Epidermal melanocyte (primary cell): ENCODE results near the gene TUBB6.

Experiments
- DNase-seq: peaks from one replicate; pipeline ENCODE4 v3.0.0; 2011; ENCODE audit warnings: low spot score; ENCODE audit not compliant: insufficient read length

The TUBB6 gene

DNA sequence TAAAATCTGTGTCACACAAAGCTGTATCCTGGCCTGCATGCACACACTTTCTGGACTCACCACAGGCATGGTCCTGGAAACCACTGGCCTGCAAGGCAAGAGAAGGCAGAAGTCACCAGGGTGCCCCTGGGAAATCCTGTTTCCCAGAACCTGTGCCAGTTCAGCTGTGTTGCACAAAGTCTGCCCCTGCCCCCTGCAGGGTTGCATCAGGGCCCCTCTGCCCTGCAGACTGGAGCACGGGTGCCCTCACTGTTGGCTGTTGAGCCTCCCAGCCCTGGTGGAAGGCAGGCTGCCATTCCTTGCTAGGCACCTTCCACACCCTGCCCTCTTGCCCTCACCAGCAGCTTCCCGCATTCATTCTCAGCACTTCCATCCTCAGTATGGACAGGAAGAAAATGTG is 18.0 kb upstream of the TUBB6 start:
- DNase-seq = no peak

DNA sequence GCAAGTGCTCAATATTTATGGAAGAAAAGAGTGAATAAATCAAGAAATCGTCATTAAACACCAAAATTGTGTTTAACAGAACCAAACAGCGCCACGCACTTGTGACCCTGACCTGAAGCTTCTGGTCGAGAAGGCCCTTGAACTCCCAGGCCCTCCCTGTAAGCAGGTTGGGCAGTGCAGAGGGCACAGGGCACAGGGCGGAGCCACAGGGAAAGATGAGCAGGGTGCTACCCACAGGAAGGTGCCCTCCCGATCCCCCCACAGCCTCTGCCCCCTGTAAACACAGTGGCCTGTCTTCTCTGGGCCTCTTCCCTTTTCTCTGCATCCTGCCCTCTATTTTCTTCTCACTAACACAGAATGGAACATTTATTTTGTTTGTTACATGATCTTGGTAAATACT is 16.9 kb upstream of the TUBB6 start:
- no peak for DNase-seq

DNA sequence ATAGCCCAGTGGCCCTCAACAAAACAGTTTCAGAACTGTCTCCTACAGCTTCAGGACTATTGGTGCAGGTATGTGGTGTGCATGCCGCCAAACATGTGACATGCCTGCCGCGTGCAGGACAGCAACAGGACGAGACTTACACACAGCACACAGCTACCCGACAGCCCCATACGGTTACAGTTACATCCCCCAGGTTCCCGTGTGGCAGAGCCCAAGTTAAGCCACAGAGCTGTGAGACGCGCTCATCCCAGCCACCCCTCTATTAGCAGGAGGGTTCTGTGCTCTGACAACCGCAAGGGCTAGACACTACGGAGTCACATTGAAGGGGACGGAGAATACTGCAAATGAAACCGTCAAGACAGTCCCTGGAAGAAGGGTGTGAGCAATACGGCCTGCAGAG is 16.4 kb upstream of the TUBB6 start:
- DNase-seq = no peak

DNA sequence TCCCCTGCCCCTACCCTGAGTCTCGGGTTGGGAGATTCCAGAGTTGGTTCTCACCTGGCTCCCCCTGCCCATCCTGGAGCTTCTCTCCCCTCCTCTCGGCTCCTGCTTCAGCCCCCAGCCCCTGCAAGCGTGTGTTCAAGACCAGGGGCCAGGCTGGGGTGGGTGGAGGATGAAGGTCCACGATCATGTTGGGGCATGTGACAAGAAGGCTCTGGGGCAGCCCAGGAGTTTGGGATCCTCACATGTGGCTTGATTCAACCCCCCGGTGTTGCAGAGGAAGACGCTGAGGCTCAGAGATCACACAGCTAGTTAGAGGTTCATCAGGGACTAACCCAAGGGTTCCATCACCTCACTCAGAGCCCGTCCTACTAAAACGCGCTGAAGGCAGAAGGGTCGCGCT is 14.2 kb upstream of the TUBB6 start:
- DNase-seq = no peak

DNA sequence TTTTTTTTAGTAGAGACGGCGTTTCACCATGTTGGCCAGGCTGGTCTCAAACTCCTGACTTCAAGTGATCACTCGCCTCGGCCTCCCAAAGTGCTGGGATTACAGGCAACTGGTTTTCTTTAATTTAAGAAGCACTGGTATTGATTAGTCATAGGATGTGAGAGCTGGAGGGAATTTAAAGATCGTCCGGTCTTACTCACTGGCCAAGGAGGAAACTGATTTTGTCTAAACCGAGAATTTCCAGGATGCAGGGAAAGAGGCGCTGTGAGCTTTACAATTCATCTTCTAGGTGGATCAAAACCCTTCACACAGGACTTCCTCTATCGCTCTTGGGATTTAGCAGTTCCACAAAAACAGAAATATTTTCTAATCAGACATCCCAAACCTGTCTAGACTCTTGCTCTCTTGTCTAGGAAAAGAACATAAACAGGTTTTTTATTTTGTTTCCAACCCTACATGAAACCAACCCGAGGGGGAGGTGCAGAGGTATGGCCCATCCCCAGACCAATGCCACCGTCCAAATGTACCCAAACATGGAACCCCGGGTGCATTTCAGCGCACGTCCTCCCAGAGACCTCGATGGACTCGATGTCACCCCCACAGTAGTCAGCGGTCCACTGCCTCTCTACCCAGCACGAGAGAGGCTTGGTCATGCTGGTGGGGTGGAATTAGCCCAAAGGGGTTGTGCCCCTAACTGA is 12.5 kb upstream of the TUBB6 start:
- DNase-seq = no peak

DNA sequence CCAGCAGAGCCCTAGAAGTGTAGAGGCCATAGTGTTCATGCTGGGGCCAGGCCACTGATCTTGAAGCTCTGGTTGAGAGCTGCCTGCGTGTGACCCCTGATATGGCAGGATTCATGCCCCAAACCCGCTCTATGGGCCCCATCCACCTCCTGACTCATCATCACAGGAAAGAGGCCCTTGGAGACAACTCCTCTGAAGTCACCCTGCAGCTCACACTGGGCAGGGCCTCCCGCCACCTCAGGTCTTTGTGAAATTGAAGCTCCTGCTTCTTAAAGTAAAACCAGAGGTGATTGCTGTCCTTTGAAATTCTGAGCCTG is 12.0 kb upstream of the TUBB6 start:
- no peak for DNase-seq

DNA sequence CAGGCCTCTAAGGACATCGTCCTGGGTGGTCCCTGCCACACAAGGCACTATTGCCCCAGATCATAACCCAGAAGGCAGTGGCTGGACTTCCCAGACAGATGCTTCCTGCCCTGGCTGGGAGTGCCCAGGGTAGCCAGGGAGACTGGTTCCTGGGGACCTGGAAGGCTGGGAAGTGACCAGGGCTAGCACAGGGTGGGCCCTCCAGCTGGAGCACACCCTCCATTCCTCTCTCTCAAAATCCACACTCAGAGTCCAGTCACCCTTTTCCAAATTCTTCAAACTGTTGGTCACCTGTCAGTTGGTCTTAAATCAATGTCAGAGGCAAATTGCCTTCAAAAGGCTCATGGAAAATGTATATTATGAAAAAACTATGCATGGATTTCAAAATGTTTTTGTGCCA is 11.6 kb upstream of the TUBB6 start:
- DNase-seq = no peak

DNA sequence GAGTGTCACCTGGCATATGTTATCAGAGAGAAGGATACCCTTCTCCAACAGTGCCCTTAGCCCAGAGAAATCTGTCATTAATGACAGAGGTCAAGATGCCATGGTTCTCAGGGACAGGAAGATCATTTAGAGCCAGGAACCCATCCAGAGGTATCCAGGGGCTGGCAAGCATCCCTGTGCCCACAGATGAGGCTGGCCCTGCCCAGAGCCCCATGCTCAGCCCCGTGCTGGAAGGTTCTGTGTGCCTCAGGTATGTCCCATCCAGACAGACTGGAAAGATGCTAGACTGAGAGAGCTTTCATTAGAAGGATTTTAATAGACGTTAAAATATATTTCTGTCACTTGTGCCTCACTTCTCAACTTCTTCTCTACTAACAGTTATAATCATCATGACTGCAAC is 8.2 kb upstream of the TUBB6 start:
- no peak for DNase-seq

DNA sequence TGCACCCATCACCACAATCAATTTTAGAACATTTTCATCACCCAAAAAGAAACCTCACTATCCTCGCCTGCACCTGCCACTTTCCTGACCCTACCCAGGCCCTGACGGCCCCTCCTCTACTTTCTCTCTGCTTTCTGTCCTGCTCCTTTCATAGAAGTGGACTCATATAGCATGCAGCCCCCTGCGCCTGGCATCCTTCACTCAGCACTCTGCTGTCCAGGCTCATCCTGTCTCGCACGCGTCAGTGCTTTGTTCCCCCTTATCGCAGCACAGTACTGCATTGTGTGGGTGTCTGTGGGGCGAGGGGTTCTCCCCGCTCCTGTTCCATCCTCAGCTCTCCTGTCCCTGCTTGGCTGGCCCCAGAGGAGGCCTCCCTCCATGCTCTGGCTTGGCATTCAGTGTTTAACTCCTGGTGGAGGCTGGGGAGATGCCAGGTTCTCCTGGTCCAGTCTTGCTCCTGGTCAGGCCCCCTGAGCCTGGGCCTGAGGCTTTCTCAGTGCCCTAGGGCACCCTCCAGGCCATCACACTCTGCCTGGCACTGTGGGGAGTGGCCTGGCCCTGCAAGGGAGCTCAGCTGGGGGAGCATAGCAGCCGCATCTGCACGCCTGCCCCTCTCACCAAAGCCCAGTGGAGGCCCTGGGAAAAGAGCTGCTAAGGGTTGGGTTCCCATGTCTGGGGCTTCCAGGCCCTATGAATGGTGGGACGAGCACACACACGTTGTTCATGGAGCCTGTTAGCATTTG is 6.6 kb upstream of the TUBB6 start:
- DNase-seq = no peak

DNA sequence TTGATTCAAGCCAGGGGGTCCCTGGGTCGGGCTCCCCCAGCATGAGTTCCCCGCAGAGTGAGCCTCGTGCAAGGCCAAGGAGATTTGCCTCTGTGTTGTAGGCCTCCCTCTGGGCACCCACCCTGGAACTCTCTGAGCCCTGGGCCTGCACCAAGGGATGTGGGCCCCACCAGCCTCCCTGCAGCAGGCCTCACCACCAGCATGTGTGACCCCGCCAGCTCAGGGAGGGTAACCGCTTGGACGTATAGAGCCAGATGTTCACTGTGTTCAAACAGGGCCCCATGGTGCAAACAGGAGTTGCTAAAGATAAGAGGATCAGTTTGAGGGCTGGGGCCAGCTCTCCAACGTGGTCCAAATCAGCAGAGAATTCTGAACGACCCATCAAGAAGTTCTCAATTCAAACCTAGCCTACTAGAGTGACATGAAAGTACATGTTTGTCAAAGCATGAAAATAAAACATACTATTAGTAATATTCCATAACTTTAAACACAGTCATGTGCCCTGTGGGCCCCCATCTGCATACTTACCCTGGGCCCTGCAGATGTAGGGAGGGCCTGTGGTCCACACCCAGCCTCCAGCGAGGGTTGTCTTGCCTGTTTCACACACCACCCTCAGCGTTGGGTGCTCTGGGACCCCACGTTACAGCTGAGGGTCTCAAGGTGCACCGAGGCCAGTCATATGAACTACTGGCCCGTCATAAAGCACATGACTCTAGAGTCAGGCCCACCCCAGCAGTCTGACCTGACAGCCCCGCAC is 5.5 kb upstream of the TUBB6 start:
- no peak for DNase-seq

DNA sequence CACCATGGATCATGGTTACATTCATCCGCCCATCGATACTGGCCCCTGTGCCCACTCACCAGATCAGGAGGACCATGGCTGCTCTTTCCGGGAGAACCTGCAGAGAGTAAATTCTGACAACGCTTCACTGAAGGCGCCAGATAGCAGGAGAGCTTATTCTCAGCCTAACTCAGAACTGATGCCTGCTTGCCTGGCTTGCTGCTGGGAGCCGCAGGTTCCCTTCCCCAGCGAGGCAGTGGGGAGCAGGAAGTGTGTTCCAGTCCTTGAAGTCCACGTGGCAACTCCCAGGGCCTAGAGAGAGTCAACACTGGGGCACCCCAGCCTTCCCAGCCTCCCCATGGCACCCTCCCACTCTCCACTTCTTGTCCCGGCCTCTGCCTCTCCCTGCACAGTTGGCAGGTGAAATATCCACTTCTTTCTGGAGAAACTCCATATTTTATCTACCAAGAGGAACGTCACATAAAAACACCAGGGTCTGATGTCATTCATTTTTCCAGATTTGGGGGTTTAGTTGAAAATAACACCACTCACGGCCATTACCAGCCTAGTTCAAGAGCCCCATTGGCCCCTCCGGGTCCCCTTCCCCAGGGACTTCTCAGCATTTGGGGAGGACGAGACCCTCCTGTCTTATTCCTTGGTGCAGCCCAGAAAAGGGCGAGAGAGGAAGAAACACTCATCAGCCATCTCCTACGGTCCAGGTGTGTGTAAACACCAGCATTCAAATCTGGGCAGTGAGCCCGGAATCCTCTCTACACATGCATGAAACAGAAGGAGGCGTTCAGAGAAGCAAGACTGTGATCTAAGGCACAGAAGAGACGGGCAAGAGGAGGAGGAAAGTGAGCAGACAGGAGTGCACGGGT is 3.5 kb upstream of the TUBB6 start:
- no peak for DNase-seq

DNA sequence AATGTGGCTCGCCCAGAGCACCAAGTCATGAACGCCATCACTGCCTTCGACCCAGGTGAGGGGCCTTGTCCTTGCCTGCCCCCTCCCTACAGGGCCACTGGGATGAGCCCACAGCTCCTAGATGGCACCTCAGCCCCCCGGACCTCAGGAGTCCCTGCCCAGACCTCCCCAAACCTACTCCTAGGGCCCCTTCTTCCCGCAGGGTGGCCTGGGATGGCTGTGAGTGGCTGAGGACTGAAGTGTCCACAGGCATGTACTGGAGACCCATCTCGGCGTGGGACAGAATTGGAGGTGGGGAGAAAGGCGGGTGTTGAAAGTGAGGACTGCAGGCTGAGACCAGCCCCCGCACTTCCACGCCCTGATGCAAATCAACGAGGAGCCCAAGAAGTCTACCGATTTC is 2.8 kb upstream of the TUBB6 start:
- no peak for DNase-seq

DNA sequence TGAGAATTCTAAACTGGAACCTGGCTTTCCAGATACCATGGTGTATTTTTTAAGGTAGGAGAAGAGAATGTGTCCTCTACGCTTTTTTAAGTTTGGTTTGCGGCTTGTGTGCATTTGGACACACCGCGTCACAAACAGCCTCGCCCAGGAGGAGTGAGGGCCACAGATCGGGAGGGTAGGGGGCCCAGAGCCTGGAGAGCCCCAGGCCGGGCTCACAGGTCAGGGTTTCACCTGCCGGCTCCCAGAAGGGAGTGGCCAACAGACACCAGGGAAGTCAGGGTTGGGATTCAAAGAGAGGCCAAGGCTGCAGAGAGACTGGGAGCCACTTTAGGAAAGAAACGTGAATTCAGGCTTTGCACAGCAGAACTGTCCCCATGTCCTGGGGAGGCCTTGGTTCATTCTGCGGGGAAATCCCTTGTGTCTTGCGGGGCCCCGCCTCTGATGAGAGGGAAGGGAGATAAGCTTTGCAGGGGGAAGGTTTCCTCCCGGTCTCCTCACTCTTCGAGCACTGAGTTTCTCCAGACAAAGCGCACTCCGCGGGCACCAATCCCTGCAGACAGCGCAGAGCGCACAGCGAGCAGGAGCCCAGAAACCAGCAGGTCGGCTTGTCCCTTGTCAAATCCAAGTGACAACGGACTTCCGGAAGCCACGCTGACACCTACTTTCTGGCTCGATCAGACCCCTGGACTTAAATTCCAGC is 2.0 kb upstream of the TUBB6 start:
- no peak for DNase-seq

DNA sequence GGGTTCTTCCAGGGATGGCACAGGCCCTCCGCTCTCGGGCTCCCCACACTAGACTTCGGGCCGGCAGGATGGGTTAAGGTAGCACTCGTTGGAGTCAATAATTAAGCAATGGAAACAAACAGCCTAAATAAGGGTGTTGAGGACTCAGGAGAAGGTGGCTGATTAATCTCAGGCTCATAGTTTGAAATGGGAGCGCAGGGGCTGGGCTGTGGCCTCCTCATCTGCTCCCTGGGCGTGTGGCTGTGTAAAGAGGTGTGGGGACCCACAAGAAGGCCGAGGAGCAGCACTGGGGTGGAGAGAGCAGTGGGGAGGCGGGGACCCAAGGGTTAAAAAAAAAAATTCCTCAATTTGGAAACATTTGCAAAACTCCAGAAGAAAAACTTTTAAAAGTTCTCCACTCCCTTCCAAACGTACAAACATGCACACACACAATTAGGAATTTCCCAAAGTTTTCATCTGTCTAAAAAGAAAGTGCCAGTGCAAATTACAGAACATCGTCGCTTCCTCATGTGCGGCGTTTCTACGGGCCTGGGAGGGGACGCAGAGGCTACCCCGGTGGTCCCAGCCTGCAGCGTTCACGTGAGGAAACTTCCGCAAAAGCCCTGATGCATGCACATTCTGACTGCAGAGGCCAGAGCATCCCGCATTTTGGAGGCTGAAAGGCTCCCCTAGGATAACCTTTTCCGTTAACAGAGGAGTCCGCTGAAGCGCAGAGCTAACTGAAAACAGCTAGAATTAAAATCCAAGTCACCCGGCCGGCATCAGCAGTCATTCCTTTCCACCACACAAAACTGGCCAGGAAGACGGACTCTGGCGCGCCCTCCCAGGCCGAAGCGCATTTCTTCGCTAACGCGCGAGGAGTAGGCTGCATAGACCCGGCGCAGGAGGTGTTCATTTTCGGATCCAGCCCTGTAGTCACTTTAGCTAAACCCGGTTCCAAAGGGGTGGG is 1.0 kb upstream of the TUBB6 start:
- DNase-seq = no peak

DNA sequence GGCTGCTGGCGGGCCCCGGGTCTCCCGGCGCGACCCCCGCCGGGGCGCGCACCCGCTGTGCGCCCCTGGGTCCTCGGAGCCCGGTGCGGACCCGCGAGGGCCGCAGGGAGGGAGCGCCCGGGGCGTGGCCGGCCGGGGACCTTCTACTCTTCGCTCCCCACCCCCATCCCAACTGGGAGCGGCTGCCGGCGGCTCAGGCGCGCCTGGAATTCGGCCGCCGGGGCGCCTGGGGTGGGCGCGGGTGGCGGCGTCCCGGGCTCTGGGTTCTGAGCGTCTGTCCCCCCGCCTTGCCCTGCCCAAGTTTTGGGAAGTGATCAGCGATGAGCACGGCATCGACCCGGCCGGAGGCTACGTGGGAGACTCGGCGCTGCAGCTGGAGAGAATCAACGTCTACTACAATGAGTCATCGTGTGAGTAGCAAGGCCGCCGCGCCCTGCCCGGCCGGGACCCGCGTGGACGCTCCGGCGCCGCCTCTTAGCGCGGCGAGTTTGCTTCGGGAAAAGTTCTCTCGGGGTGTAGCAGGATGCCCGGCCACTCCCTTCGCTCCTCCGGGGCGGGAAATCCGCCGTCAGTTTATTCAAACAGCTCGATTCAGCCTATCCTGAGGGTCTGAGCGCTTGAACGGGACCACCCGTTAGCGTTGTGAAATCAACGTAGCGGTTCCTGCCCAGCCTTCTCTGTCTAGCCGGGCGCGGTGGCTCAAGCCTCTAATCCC is 502 bp downstream of the TUBB6 start:
- DNase-seq = peak; percentile 75

DNA sequence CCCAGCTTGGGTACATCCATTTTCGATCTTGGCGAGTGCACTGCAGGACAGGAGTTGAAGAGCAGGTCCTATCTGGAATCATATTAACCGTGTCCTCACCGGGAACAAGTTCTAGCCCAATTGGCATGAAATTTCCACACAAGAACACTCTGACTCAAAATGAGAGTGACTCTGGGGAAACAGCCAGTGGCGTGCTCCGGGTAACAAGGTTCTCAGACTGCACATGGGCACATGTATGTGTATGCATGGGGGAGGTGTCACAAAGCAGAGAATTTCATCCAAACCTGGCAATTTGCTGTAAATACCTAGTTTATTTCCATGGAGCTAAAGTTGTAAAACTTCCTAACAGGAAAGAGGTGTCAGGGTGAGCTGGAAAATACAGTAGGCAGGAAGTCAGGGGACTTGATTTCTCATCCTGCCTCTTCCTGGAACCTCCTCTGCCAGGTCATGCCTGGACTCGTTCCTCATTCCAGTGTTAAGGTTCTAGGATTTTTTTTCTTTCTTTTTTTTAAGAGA is 1.7 kb downstream of the TUBB6 start:
- no peak for DNase-seq

DNA sequence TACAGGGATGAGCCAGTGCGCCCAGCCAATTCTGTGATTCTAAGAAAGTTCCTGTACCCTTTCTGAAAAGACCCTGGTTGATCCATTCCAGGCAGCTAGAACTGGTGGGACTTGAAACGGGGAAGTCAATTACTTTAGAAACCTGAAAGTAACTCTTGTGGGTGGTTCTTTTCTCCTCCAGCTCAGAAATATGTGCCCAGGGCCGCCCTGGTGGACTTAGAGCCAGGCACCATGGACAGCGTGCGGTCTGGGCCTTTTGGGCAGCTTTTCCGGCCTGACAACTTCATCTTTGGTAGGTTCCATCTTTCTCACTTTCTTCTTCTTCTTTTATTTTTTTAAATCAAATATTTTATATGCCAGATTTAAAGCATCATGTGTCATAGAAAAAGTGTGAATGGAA is 2.7 kb downstream of the TUBB6 start:
- DNase-seq = no peak

DNA sequence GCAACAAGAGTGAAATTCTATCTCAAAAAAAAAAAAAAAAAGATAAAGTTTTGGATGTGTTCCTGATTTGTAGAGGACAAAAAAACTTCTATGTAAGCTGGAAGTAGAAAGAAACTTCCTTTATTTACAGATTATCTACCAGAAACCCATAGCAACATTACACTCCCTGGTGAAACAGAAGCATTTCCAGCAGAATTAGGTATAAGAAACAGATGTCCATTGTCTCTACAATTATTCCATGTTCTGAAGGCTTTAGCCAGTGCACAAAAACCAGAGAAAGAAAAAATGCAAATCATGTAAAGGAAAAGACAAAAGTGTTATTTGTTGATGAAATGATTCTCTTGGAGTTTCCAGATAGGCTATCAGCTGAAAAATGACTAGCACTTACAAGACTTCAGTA is 4.9 kb downstream of the TUBB6 start:
- no peak for DNase-seq
